Endothelial cell of umbilical vein (primary cell): Measurements from ENCODE around the gene GRID2.

ENCODE experiments used
- EZH2 ChIP-seq: IDR thresholded peaks from 2 replicates; pipeline ENCODE4 v1.6.1; 2012; ENCODE audit warnings: borderline replicate concordance, low read depth, mild to moderate bottlenecking, moderate library complexity, low read length, inconsistent platforms; ENCODE audit not compliant: severe bottlenecking
- POLR2A ChIP-seq: IDR thresholded peaks from 2 replicates; pipeline ENCODE4 v1.6.1; 2012; ENCODE audit warnings: low read depth, mild to moderate bottlenecking, control low read depth, low read length

GRCh38 chr4:93029769-93030168 lies 726.0 kb downstream of the GRID2 start:
- TF ChIP-seq EZH2 = no peak
- TF ChIP-seq POLR2A = no peak
